GM06990 (cell line): ENCODE results near the gene HAUS5.
A peak's percentile ranks its signal among the peaks of the same experiment; 100 is the strongest.

Experiments used
- DNase-seq: peaks from one replicate; pipeline ENCODE4 v3.0.0-alpha.2; 2011; ENCODE audit not compliant: insufficient read length; ENCODE audit errors: extremely low read depth
- H3K27me3 ChIP-seq: replicated peaks from 2 replicates; pipeline ENCODE4 v1.6.0; 2011; ENCODE audit warnings: low read length; ENCODE audit not compliant: control insufficient read depth, insufficient read depth
- H3K36me3 ChIP-seq: 2 replicates; pipeline ENCODE4 v1.5.1; 2011; ENCODE audit warnings: low read length; ENCODE audit not compliant: control insufficient read depth, insufficient read depth
- H3K4me3 ChIP-seq: replicated peaks from 2 replicates; pipeline ENCODE4 v1.5.1; 2011; ENCODE audit warnings: low read depth, mild to moderate bottlenecking, control low read depth, low read length
- TF ChIP-seq, protein P1 (sequence below): IDR thresholded peaks from 2 replicates; pipeline ENCODE4 v1.5.1; 2011; ENCODE audit warnings: low read length, control low read depth, mild to moderate bottlenecking, inconsistent platforms; ENCODE audit not compliant: insufficient read depth, poor library complexity, severe bottlenecking

Gene HAUS5

GRCh38 chr19:35656700-35657099 lies 44.2 kb downstream of the HAUS5 start:
- H3K4me3 ChIP-seq, result no peak overlapping the region
- no peaks in the 10 kb centered on the region for H3K27me3 ChIP-seq
- no peak for DNase-seq
- TF ChIP-seq, protein P1, sequence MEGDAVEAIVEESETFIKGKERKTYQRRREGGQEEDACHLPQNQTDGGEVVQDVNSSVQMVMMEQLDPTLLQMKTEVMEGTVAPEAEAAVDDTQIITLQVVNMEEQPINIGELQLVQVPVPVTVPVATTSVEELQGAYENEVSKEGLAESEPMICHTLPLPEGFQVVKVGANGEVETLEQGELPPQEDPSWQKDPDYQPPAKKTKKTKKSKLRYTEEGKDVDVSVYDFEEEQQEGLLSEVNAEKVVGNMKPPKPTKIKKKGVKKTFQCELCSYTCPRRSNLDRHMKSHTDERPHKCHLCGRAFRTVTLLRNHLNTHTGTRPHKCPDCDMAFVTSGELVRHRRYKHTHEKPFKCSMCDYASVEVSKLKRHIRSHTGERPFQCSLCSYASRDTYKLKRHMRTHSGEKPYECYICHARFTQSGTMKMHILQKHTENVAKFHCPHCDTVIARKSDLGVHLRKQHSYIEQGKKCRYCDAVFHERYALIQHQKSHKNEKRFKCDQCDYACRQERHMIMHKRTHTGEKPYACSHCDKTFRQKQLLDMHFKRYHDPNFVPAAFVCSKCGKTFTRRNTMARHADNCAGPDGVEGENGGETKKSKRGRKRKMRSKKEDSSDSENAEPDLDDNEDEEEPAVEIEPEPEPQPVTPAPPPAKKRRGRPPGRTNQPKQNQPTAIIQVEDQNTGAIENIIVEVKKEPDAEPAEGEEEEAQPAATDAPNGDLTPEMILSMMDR, result no peak
- peaks cover 18% of the 10 kb centered on the region for H3K36me3 ChIP-seq

DNA sequence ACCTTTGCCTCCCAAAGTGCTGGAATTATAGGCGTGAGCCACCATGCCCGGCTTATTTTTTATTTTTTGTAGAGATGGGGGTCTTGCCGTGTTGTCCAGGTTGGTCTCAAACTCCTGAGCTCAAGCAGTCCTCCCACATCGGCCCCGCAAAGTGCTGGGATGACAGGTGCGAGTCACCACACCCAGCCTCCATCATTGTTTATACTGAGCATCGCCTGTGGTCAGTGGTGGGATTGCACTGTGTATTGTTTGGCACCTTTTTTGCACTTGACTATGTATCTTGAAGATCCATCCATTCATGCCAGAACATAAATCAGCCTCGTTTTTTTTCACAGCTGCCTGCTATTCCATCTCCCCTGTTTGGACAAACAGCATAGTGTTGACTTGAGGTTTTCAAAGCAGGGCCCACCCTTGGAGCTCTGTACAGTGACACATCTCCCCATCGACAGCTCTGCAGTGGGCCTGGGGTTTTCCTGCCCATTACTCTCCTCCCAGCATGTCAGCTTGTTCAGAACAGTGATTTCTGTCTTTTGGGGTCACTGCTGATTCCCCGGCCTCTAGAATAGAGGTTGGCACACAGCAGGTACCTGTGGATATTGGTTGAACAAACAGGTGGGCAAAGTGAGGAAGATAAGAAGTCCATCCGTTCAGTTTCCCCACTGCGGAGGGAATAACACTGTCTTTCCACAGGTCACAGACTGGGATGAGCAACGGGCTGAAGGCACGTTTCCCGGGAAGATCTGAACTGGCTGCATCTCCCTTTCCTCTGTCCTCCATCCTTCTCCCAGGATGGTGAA lies 45.6 kb downstream of the HAUS5 start:
- Histone ChIP-seq H3K4me3 (no peak overlapping the region), H3K27me3 (no peaks in the 10 kb centered on the region), H3K36me3 (peaks cover 17% of the 10 kb centered on the region)
- TF ChIP-seq, protein P1, result peak; percentile 16
- DNase-seq, result no peak

GRCh38 chr19:35661995-35662340 lies 49.4 kb downstream of the HAUS5 start:
- DNase-seq, result no peak
- TF ChIP-seq, protein P1, result no peak
- H3K36me3 ChIP-seq, result peaks cover 9% of the 10 kb centered on the region
- no peak overlapping the region for H3K4me3 ChIP-seq
- no peaks in the 10 kb centered on the region for H3K27me3 ChIP-seq

GRCh38 chr19:35663981-35664380 lies 51.4 kb downstream of the HAUS5 start:
- H3K27me3 ChIP-seq, result no peaks in the 10 kb centered on the region; the same call in 1 of the 2 replicates
- TF ChIP-seq, protein P1, result no peak
- H3K36me3 ChIP-seq, result peaks cover 1% of the 10 kb centered on the region; the same call in 1 of the 2 replicates
- DNase-seq, result no peak
- H3K4me3 ChIP-seq, result no peak overlapping the region

DNA sequence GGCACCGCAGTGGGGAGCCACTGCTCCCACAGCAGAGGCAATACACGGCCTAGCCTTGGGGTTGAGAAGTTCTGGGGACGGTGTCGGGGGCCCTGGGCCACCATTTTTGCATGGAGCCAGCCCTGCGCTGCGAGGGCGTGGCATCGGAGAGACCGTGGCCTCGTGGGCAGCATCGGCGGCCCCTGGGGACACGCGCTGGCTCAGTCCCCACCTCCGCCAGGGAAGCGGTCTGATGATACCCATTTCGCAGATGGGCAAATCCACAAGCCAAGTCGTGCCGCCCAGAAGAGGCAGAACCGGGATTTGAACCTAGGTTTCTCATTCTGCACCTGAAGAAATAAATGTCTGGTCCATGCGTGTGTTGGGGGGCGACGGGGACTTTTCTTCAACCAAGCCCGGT lies 52.6 kb downstream of the HAUS5 start:
- Histone ChIP-seq H3K4me3 (no peak overlapping the region), H3K27me3 (peaks cover 2% of the 10 kb centered on the region), H3K36me3 (peaks cover 1% of the 10 kb centered on the region; the same call in 1 of the 2 replicates)
- no peak for DNase-seq
- TF ChIP-seq, protein P1, result no peak
